ENCODE measurements around the gene USP17L12. TPM values are rescaled to one million over a fixed set of nuclear protein-coding genes. Genes with fewer than 3 reads are reported as not detected.
A peak's percentile ranks its signal among the peaks of the same experiment; 100 is the strongest.
"Not testable (repeated sequence)": the region's sequence is repeated elsewhere in the genome, so short reads cannot be mapped to it uniquely, and the experiment has no call there.

The USP17L12 gene, protein sequence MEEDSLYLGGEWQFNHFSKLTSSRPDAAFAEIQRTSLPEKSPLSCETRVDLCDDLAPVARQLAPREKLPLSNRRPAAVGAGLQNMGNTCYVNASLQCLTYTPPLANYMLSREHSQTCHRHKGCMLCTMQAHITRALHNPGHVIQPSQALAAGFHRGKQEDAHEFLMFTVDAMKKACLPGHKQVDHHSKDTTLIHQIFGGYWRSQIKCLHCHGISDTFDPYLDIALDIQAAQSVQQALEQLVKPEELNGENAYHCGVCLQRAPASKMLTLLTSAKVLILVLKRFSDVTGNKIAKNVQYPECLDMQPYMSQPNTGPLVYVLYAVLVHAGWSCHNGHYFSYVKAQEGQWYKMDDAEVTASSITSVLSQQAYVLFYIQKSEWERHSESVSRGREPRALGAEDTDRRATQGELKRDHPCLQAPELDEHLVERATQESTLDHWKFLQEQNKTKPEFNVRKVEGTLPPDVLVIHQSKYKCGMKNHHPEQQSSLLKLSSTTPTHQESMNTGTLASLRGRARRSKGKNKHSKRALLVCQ
- total RNA-seq: not detected

DNA sequence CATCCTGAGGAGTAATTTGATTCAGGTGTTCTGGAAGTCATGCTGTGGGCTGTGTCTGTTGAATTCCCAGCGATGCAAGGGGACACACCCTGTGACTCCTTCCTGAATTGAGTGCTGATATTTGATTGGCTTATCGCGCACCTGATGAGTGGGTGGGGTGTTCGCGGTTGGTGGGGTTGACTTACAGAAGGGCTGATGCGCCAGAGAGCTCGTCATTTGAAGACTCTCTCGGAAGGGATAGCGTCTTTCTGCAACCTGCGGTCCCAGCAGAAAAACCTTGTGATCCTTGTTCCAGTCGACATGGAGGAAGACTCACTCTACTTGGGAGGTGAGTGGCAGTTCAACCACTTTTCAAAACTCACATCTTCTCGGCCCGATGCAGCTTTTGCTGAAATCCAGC, at the start of gene USP17L12:
TSS of gene USP17L12 (plus strand) at position 301 of the 400 bp plus-strand sequence. CDS start at position 301, 0 bp downstream.
- H3K27ac Mint-ChIP-seq; CTCF ChIA-PET; H3K9me3 Mint-ChIP-seq; POLR2A ChIA-PET; H3K27me3 Mint-ChIP-seq; DNase-seq; H3K4me1 Mint-ChIP-seq; H3K4me3 Mint-ChIP-seq; H3K36me3 Mint-ChIP-seq (ENCODE audit: low read depth): not testable (repeated sequence)

DNA sequence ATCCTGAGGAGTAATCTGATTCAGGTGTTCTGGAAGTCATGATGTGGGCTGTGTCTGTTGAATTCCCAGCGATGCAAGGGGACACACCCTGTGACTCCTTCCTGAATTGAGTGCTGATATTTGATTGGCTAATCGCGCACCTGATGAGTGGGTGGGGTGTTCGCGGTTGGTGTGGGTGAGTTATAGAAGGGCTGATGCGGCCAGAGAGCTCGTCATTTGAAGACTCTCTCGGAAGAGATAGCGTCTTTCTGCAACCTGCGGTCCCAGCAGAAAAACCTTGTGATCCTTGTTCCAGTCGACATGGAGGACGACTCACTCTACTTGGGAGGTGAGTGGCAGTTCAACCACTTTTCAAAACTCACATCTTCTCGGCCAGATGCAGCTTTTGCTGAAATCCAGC, 9.6 kb upstream of the USP17L12 start, which contains the start of gene USP17L10:
TSS of gene USP17L10 (plus strand) at position 301 of the 400 bp plus-strand sequence. CDS start at position 301, 0 bp downstream.
- H3K27me3 Mint-ChIP-seq; H3K4me3 Mint-ChIP-seq; H3K36me3 Mint-ChIP-seq (ENCODE audit: low read depth); H3K9me3 Mint-ChIP-seq; POLR2A ChIA-PET; H3K4me1 Mint-ChIP-seq; H3K27ac Mint-ChIP-seq; DNase-seq; CTCF ChIA-PET: not testable (repeated sequence)

DNA sequence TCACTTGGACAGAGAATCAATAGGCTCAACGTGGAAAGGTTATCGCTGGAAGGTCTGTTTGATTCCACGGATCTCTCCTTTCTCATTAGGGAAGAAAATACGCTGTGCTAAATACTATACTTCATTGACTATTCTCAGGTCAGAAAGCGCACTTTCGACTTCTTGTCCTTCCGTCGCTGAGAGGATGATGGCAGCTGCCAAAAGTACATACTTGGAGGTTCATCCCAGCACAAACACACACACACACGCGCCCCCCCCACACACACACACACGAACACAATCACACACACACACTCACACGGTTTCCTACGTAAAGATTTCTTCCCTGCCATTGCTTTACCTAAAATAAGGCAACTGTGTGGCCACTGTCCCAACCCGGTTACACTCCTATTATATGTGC, 5.3 kb upstream of the USP17L12 start:
- CTCF ChIA-PET; H3K4me1 Mint-ChIP-seq; H3K27ac Mint-ChIP-seq; H3K27me3 Mint-ChIP-seq; H3K9me3 Mint-ChIP-seq; H3K4me3 Mint-ChIP-seq; H3K36me3 Mint-ChIP-seq (ENCODE audit: low read depth); POLR2A ChIA-PET: not testable (repeated sequence)
- DNase-seq: peak; percentile 5

DNA sequence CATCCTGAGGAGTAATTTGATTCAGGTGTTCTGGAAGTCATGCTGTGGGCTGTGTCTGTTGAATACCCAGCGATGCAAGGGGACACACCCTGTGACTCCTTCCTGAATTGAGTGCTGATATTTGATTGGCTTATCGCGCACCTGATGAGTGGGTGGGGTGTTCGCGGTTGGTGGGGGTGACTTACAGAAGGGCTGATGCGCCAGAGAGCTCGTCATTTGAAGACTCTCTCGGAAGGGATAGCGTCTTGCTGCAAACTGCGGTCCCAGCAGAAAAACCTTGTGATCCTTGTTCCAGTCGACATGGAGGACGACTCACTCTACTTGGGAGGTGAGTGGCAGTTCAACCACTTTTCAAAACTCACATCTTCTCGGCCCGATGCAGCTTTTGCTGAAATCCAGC, 4.8 kb upstream of the USP17L12 start, which contains the start of gene USP17L11:
TSS of gene USP17L11 (plus strand) at position 301 of the 400 bp plus-strand sequence. CDS start at position 301, 0 bp downstream.
- H3K27me3 Mint-ChIP-seq; H3K4me3 Mint-ChIP-seq; H3K27ac Mint-ChIP-seq; POLR2A ChIA-PET; H3K36me3 Mint-ChIP-seq (ENCODE audit: low read depth); H3K9me3 Mint-ChIP-seq; DNase-seq; H3K4me1 Mint-ChIP-seq; CTCF ChIA-PET: not testable (repeated sequence)

DNA sequence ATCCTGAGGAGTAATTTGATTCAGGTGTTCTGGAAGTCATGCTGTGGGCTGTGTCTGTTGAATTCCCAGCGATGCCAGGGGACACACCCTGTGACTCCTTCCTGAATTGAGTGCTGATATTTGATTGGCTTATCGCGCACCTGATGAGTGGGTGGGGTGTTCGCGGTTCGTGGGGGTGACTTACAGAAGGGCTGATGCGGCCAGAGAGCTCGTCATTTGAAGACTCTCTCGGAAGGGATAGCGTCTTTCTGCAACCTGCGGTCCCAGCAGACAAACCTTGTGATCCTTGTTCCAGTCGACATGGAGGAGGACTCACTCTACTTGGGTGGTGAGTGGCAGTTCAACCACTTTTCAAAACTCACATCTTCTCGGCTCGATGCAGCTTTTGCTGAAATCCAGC, 4.6 kb downstream of the USP17L12 start, which contains the start of gene USP17L13:
TSS of gene USP17L13 (plus strand) at position 301 of the 400 bp plus-strand sequence. CDS start at position 301, 0 bp downstream.
- H3K9me3 Mint-ChIP-seq; H3K4me1 Mint-ChIP-seq; DNase-seq; POLR2A ChIA-PET; H3K27me3 Mint-ChIP-seq; H3K4me3 Mint-ChIP-seq; CTCF ChIA-PET; H3K36me3 Mint-ChIP-seq (ENCODE audit: low read depth); H3K27ac Mint-ChIP-seq: not testable (repeated sequence)

DNA sequence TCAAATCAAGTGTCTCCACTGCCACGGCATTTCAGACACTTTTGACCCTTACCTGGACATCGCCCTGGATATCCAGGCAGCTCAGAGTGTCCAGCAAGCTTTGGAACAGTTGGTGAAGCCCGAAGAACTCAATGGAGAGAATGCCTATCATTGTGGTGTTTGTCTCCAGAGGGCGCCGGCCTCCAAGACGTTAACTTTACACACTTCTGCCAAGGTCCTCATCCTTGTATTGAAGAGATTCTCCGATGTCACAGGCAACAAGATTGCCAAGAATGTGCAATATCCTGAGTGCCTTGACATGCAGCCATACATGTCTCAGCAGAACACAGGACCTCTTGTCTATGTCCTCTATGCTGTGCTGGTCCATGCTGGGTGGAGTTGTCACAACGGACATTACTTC, 10.3 kb downstream of the USP17L12 start:
- CTCF ChIA-PET; POLR2A ChIA-PET; H3K27me3 Mint-ChIP-seq; H3K27ac Mint-ChIP-seq; H3K9me3 Mint-ChIP-seq; H3K36me3 Mint-ChIP-seq (ENCODE audit: low read depth); H3K4me1 Mint-ChIP-seq; H3K4me3 Mint-ChIP-seq: not testable (repeated sequence)
- DNase-seq: peak; percentile 4

DNA sequence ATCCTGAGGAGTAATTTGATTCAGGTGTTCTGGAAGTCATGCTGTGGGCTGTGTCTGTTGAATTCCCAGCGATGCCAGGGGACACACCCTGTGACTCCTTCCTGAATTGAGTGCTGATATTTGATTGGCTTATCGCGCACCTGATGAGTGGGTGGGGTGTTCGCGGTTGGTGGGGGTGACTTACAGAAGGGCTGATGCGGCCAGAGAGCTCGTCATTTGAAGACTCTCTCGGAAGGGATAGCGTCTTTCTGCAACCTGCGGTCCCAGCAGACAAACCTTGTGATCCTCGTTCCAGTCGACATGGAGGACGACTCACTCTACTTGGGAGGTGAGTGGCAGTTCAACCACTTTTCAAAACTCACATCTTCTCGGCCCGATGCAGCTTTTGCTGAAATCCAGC, 14.1 kb downstream of the USP17L12 start, which contains the start of gene USP17L15:
TSS of gene USP17L15 (plus strand) at position 301 of the 400 bp plus-strand sequence. CDS start at position 301, 0 bp downstream.
- H3K36me3 Mint-ChIP-seq (ENCODE audit: low read depth); CTCF ChIA-PET; H3K4me3 Mint-ChIP-seq; H3K27me3 Mint-ChIP-seq; H3K27ac Mint-ChIP-seq; DNase-seq; POLR2A ChIA-PET; H3K9me3 Mint-ChIP-seq; H3K4me1 Mint-ChIP-seq: not testable (repeated sequence)

DNA sequence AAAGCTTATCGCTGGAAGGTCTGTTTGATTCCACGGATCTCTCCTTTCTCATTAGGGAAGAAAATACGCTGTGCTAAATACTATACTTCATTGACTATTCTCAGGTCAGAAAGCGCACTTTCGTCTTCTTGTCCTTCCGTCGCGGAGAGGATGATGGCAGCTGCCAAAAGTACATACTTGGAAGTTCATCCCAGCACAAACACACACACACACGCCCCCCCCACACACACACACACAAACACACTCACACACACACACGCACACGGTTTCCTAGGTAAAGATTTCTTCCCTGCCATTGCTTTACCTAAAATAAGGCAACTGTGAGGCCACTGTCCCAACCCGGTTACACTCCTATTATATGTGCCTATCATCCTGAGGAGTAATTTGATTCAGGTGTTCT, 18.5 kb downstream of the USP17L12 start:
- DNase-seq: peak; percentile 3

DNA sequence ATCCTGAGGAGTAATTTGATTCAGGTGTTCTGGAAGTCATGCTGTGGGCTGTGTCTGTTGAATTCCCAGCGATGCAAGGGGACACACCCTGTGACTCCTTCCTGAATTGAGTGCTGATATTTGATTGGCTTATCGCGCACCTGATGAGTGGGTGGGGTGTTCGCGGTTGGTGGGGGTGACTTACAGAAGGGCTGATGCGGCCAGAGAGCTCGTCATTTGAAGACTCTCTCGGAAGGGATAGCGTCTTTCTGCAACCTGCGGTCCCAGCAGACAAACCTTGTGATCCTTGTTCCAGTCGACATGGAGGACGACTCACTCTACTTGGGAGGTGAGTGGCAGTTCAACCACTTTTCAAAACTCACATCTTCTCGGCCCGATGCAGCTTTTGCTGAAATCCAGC, 23.6 kb downstream of the USP17L12 start, which contains the start of gene USP17L17:
TSS of gene USP17L17 (plus strand) at position 301 of the 400 bp plus-strand sequence. CDS start at position 301, 0 bp downstream.
- CTCF ChIA-PET; H3K36me3 Mint-ChIP-seq (ENCODE audit: low read depth); H3K4me1 Mint-ChIP-seq; H3K27ac Mint-ChIP-seq; H3K9me3 Mint-ChIP-seq; H3K27me3 Mint-ChIP-seq; H3K4me3 Mint-ChIP-seq; POLR2A ChIA-PET; DNase-seq: not testable (repeated sequence)

More for the DNA sequence above, 18.5 kb downstream of the USP17L12 start:
- H3K27me3 Mint-ChIP-seq; H3K27ac Mint-ChIP-seq; H3K36me3 Mint-ChIP-seq (ENCODE audit: low read depth); H3K4me1 Mint-ChIP-seq; POLR2A ChIA-PET; H3K9me3 Mint-ChIP-seq; CTCF ChIA-PET; H3K4me3 Mint-ChIP-seq: not testable (repeated sequence)

DNA sequence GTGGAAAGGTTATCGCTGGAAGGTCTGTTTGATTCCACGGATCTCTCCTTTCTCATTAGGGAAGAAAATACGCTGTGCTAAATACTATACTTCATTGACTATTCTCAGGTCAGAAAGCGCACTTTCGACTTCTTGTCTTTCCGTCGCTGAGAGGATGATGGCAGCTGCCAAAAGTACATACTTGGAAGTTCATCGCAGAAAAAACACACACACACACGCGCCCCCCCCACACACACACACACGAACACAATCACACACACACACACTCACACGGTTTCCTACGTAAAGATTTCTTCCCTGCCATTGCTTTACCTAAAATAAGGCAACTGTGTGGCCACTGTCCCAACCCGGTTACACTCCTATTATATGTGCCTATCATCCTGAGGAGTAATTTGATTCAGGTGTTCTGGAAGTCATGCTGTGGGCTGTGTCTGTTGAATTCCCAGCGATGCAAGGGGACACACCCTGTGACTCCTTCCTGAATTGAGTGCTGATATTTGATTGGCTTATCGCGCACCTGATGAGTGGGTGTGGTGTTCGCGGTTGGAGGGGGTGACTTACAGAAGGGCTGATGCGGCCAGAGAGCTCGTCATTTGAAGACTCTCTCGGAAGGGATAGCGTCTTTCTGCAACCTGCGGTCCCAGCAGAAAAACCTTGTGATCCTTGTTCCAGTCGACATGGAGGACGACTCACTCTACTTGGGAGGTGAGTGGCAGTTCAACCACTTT, 28.2 kb downstream of the USP17L12 start, which contains the start of gene USP17L18:
TSS of gene USP17L18 (plus strand) at position 678 of the 728 bp plus-strand sequence. CDS start at position 678, 0 bp downstream.
- not testable (repeated sequence) for H3K4me1 Mint-ChIP-seq

DNA sequence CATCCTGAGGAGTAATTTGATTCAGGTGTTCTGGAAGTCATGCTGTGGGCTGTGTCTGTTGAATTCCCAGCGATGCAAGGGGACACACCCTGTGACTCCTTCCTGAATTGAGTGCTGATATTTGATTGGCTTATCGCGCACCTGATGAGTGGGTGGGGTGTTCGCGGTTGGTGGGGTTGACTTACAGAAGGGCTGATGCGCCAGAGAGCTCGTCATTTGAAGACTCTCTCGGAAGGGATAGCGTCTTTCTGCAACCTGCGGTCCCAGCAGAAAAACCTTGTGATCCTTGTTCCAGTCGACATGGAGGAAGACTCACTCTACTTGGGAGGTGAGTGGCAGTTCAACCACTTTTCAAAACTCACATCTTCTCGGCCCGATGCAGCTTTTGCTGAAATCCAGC, 33.1 kb downstream of the USP17L12 start, which contains the start of gene USP17L19:
TSS of gene USP17L19 (plus strand) at position 301 of the 400 bp plus-strand sequence. CDS start at position 301, 0 bp downstream.
- POLR2A ChIA-PET; H3K27ac Mint-ChIP-seq; H3K36me3 Mint-ChIP-seq (ENCODE audit: low read depth); CTCF ChIA-PET; H3K4me3 Mint-ChIP-seq; H3K27me3 Mint-ChIP-seq; DNase-seq; H3K9me3 Mint-ChIP-seq; H3K4me1 Mint-ChIP-seq: not testable (repeated sequence)

More for the DNA sequence above, 28.2 kb downstream of the USP17L12 start, which contains the start of gene USP17L18:
- CTCF ChIA-PET; H3K36me3 Mint-ChIP-seq (ENCODE audit: low read depth); H3K9me3 Mint-ChIP-seq; H3K27me3 Mint-ChIP-seq; H3K27ac Mint-ChIP-seq; H3K4me3 Mint-ChIP-seq; POLR2A ChIA-PET: not testable (repeated sequence)
- peak; percentile 5 for DNase-seq

DNA sequence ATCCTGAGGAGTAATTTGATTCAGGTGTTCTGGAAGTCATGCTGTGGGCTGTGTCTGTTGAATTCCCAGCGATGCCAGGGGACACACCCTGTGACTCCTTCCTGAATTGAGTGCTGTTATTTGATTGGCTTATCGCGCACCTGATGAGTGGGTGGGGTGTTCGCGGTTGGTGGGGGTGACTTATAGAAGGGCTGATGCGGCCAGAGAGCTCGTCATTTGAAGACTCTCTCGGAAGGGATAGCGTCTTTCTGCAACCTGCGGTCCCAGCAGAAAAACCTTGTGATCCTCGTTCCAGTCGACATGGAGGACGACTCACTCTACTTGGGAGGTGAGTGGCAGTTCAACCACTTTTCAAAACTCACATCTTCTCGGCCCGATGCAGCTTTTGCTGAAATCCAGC, 37.9 kb downstream of the USP17L12 start, which contains the start of gene USP17L20:
TSS of gene USP17L20 (plus strand) at position 301 of the 400 bp plus-strand sequence. CDS start at position 301, 0 bp downstream.
- H3K4me1 Mint-ChIP-seq; H3K36me3 Mint-ChIP-seq (ENCODE audit: low read depth); H3K4me3 Mint-ChIP-seq; H3K27ac Mint-ChIP-seq; DNase-seq; H3K9me3 Mint-ChIP-seq; H3K27me3 Mint-ChIP-seq; POLR2A ChIA-PET; CTCF ChIA-PET: not testable (repeated sequence)

DNA sequence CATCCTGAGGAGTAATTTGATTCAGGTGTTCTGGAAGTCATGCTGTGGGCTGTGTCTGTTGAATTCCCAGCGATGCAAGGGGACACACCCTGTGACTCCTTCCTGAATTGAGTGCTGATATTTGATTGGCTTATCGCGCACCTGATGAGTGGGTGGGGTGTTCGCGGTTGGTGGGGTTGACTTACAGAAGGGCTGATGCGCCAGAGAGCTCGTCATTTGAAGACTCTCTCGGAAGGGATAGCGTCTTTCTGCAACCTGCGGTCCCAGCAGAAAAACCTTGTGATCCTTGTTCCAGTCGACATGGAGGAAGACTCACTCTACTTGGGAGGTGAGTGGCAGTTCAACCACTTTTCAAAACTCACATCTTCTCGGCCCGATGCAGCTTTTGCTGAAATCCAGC, 42.6 kb downstream of the USP17L12 start, which contains the start of gene USP17L21:
TSS of gene USP17L21 (plus strand) at position 301 of the 400 bp plus-strand sequence. CDS start at position 301, 0 bp downstream.
- H3K4me3 Mint-ChIP-seq; H3K9me3 Mint-ChIP-seq; H3K27me3 Mint-ChIP-seq; CTCF ChIA-PET; H3K36me3 Mint-ChIP-seq (ENCODE audit: low read depth); H3K27ac Mint-ChIP-seq; POLR2A ChIA-PET; DNase-seq; H3K4me1 Mint-ChIP-seq: not testable (repeated sequence)
